Astrocyte (in vitro differentiated cells and primary cell): ENCODE data around the gene KRTAP6-2. TPM values are rescaled to one million over a fixed set of nuclear protein-coding genes. Genes with fewer than 3 reads are reported as not detected.

ENCODE experiments used
- DNase-seq: peaks from one replicate; pipeline ENCODE4 v3.0.0-alpha.2; 2010; ENCODE audit warnings: low read depth
- FAIRE-seq: peaks from 2 replicates; lab custom pipeline; 2011; peaks lifted over from hg19 to GRCh38; lab: Jason Lieb, UNC
- H2AFZ ChIP-seq: 2 replicates; pipeline ENCODE4 v1.6.0; 2012; ENCODE audit warnings: low read depth, low read length, inconsistent platforms
- H3K27ac ChIP-seq: 2 replicates; pipeline ENCODE4 v1.5.1; 2011; ENCODE audit warnings: low read depth, low read length, inconsistent platforms
- H3K27me3 ChIP-seq: 2 replicates; pipeline ENCODE4 v1.6.0; 2011; ENCODE audit warnings: low read length, inconsistent platforms; ENCODE audit not compliant: insufficient read depth
- H3K36me3 ChIP-seq: 2 replicates; pipeline ENCODE4 v1.5.1; 2011; ENCODE audit warnings: low read length, inconsistent platforms; ENCODE audit not compliant: insufficient read depth
- H3K4me1 ChIP-seq: 2 replicates; pipeline ENCODE4 v1.5.1; 2011; ENCODE audit warnings: low read length, inconsistent platforms; ENCODE audit not compliant: insufficient read depth
- H3K4me2 ChIP-seq: 2 replicates; pipeline ENCODE4 v1.6.0; 2012; ENCODE audit warnings: low read length, inconsistent platforms
- H3K4me3 ChIP-seq: 2 replicates; pipeline ENCODE4 v1.5.1; 2011; ENCODE audit warnings: low read depth, mild to moderate bottlenecking, low read length, inconsistent platforms; ENCODE audit not compliant: insufficient read depth
- H3K79me2 ChIP-seq: 2 replicates; pipeline ENCODE4 v1.6.0; 2012; ENCODE audit warnings: mild to moderate bottlenecking, low read length, inconsistent platforms; ENCODE audit not compliant: insufficient read depth
- H3K9ac ChIP-seq: 2 replicates; pipeline ENCODE4 v1.6.0; 2012; ENCODE audit warnings: mild to moderate bottlenecking, low read length, inconsistent platforms
- H3K9me3 ChIP-seq: 2 replicates; pipeline ENCODE4 v1.5.1; 2012; ENCODE audit warnings: low read depth, mild to moderate bottlenecking, low read length, inconsistent platforms; ENCODE audit not compliant: insufficient read depth
- H4K20me1 ChIP-seq: 2 replicates; pipeline ENCODE4 v1.6.0; 2012; ENCODE audit warnings: low read length, inconsistent platforms; ENCODE audit not compliant: insufficient read depth
- H3K27ac Mint-ChIP-seq: one replicate; pipeline ENCODE4 v1.8.0; 2021; ENCODE audit warnings: mild to moderate bottlenecking, mixed read lengths; ENCODE audit not compliant: unreplicated experiment
- H3K27me3 Mint-ChIP-seq: one replicate; pipeline ENCODE4 v1.8.0; 2021; ENCODE audit warnings: low read depth, mixed read lengths; ENCODE audit not compliant: unreplicated experiment
- H3K36me3 Mint-ChIP-seq: one replicate; pipeline ENCODE4 v1.8.0; 2021; ENCODE audit warnings: low read depth, mixed read lengths; ENCODE audit not compliant: unreplicated experiment
- H3K4me1 Mint-ChIP-seq: one replicate; pipeline ENCODE4 v1.8.0; 2021; ENCODE audit warnings: low read depth, mixed read lengths; ENCODE audit not compliant: unreplicated experiment
- H3K4me3 Mint-ChIP-seq: one replicate; pipeline ENCODE4 v1.8.0; 2021; ENCODE audit warnings: mild to moderate bottlenecking, moderate library complexity, mixed read lengths; ENCODE audit not compliant: unreplicated experiment
- H3K9me3 Mint-ChIP-seq: one replicate; pipeline ENCODE4 v1.8.0; 2021; ENCODE audit warnings: mild to moderate bottlenecking, mixed read lengths; ENCODE audit not compliant: unreplicated experiment
- EZH2 ChIP-seq: IDR thresholded peaks from 2 replicates; pipeline ENCODE4 v1.6.1; 2012; ENCODE audit warnings: mild to moderate bottlenecking, low read length, inconsistent platforms; ENCODE audit not compliant: insufficient read depth
- total RNA-seq: library from RNA; stranded (reverse); gene quantifications from 2 replicates; pipeline ENCODE4 v1.2.1, GENCODE V29; 2021
- TF ChIP-seq, protein P1 (sequence below): IDR thresholded peaks from 2 replicates; pipeline ENCODE4 v1.5.1; 2011; ENCODE audit warnings: low read depth, mild to moderate bottlenecking, inconsistent platforms, low read length, moderate library complexity; ENCODE audit not compliant: insufficient read depth

Gene KRTAP6-2
- total RNA-seq, 1 donor from 2014 or later, result not detected

- Histone ChIP-seq H3K36me3 (no peaks in the 10 kb centered on the region), H2AFZ (no peak overlapping the region), H3K9me3 (peaks cover 5% of the 10 kb centered on the region), H3K4me3 (no peak overlapping the region), H3K4me2 (no peak overlapping the region), H3K9ac (no peak overlapping the region), H3K27me3 (no peaks in the 10 kb centered on the region), H3K27ac (no peak overlapping the region), H4K20me1 (no peaks in the 10 kb centered on the region), H3K4me1 (no peaks in the 10 kb centered on the region), H3K79me2 (no peaks in the 10 kb centered on the region)
- H3K27ac Mint-ChIP-seq, result no peak overlapping the region
- FAIRE-seq (no peak), DNase-seq (no peak)
- peaks cover 9% of the 10 kb centered on the region for H3K4me1 Mint-ChIP-seq
- TF ChIP-seq, protein P1, sequence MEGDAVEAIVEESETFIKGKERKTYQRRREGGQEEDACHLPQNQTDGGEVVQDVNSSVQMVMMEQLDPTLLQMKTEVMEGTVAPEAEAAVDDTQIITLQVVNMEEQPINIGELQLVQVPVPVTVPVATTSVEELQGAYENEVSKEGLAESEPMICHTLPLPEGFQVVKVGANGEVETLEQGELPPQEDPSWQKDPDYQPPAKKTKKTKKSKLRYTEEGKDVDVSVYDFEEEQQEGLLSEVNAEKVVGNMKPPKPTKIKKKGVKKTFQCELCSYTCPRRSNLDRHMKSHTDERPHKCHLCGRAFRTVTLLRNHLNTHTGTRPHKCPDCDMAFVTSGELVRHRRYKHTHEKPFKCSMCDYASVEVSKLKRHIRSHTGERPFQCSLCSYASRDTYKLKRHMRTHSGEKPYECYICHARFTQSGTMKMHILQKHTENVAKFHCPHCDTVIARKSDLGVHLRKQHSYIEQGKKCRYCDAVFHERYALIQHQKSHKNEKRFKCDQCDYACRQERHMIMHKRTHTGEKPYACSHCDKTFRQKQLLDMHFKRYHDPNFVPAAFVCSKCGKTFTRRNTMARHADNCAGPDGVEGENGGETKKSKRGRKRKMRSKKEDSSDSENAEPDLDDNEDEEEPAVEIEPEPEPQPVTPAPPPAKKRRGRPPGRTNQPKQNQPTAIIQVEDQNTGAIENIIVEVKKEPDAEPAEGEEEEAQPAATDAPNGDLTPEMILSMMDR, result no peak
- no peak for TF ChIP-seq EZH2
- H3K9me3 Mint-ChIP-seq, result no peaks in the 10 kb centered on the region
- no peak overlapping the region for H3K4me3 Mint-ChIP-seq
- H3K27me3 Mint-ChIP-seq, result no peaks in the 10 kb centered on the region
- H3K36me3 Mint-ChIP-seq, result no peaks in the 10 kb centered on the region
These were observed 19.4 kb downstream of the KRTAP6-2 start for GRCh38 chr21:30579346-30579745.

GRCh38 chr21:30577766-30578165 is 20.9 kb downstream of the KRTAP6-2 start:
- H3K27ac ChIP-seq, result no peak overlapping the region
- no peak for FAIRE-seq
- no peaks in the 10 kb centered on the region for H3K36me3 Mint-ChIP-seq
- H3K9ac ChIP-seq, result no peak overlapping the region
- no peak overlapping the region for H2AFZ ChIP-seq
- H3K4me2 ChIP-seq, result no peak overlapping the region
- no peaks in the 10 kb centered on the region for H3K4me1 ChIP-seq
- H4K20me1 ChIP-seq, result no peaks in the 10 kb centered on the region
- H3K4me3 Mint-ChIP-seq, result no peak overlapping the region
- peaks cover 9% of the 10 kb centered on the region for H3K4me1 Mint-ChIP-seq
- H3K4me3 ChIP-seq, result no peak overlapping the region
- peaks cover 5% of the 10 kb centered on the region for H3K9me3 ChIP-seq
- H3K27ac Mint-ChIP-seq, result no peak overlapping the region
- no peaks in the 10 kb centered on the region for H3K9me3 Mint-ChIP-seq
- H3K79me2 ChIP-seq, result no peaks in the 10 kb centered on the region
- H3K27me3 Mint-ChIP-seq, result no peaks in the 10 kb centered on the region
- TF ChIP-seq, protein P1, result no peak
- TF ChIP-seq EZH2, result no peak
- no peak for DNase-seq
- H3K27me3 ChIP-seq, result no peaks in the 10 kb centered on the region
- no peaks in the 10 kb centered on the region for H3K36me3 ChIP-seq

- no peak overlapping the region for H3K4me2 ChIP-seq
- no peak overlapping the region for H3K27ac ChIP-seq
- FAIRE-seq (no peak), DNase-seq (no peak)
- no peaks in the 10 kb centered on the region for H3K4me1 ChIP-seq
- Mint-ChIP-seq H3K27me3 (no peaks in the 10 kb centered on the region), H3K4me3 (no peak overlapping the region), H3K9me3 (no peaks in the 10 kb centered on the region), H3K27ac (no peak overlapping the region), H3K36me3 (no peaks in the 10 kb centered on the region), H3K4me1 (no peaks in the 10 kb centered on the region)
- H3K79me2 ChIP-seq, result no peaks in the 10 kb centered on the region
- no peak overlapping the region for H2AFZ ChIP-seq
- TF ChIP-seq, protein P1, result no peak
- no peak for TF ChIP-seq EZH2
- no peaks in the 10 kb centered on the region for H3K36me3 ChIP-seq
- peaks cover 3% of the 10 kb centered on the region for H3K9me3 ChIP-seq
- no peak overlapping the region for H3K9ac ChIP-seq
- no peaks in the 10 kb centered on the region for H3K27me3 ChIP-seq
- no peaks in the 10 kb centered on the region for H4K20me1 ChIP-seq
- no peak overlapping the region for H3K4me3 ChIP-seq
These were observed 31.1 kb downstream of the KRTAP6-2 start for GRCh38 chr21:30567617-30568016.
